Bronchial epithelial cell (primary cell): ENCODE measurements around the gene FGF7. TPM values are rescaled to one million over a fixed set of nuclear protein-coding genes. Genes with fewer than 3 reads are reported as not detected.

ENCODE experiments used
- DNase-seq: peaks from one replicate; pipeline ENCODE4 v3.0.0-alpha.2; 2010; ENCODE audit warnings: low read depth
- FAIRE-seq: peaks from 2 replicates; lab custom pipeline; 2011; peaks lifted over from hg19 to GRCh38; lab: Jason Lieb, UNC
- H3K27me3 ChIP-seq: 2 replicates; pipeline ENCODE4 v1.5.1; 2011; ENCODE audit warnings: low read length; ENCODE audit not compliant: control insufficient read depth, insufficient read depth
- H3K36me3 ChIP-seq: 2 replicates; pipeline ENCODE4 v1.5.1; 2011; ENCODE audit warnings: low read length; ENCODE audit not compliant: control insufficient read depth, insufficient read depth
- H3K4me3 ChIP-seq: 2 replicates; pipeline ENCODE4 v1.5.1; 2011; ENCODE audit warnings: mild to moderate bottlenecking, low read depth, low read length, control low read depth
- CTCF ChIP-seq: IDR thresholded peaks from 2 replicates; pipeline ENCODE4 v1.5.1; 2011; ENCODE audit warnings: mild to moderate bottlenecking, moderate library complexity, low read length, control low read depth, inconsistent platforms; ENCODE audit not compliant: insufficient read depth, severe bottlenecking
- total RNA-seq: library from RNA; depleted of rRNA; stranded (reverse); fragments of >200 nt; gene quantifications from 2 replicates; pipeline ENCODE4 v1.2.1, GENCODE V29; 2014

The FGF7 gene
- total RNA-seq, 1 donor from 2014 or later: 4.7 TPM

- DNase-seq (no peak), FAIRE-seq (no peak)
- H3K36me3 ChIP-seq: no peaks in the 10 kb centered on the region
Measured at GRCh38 chr15:49460411-49460941, 37.4 kb downstream of the FGF7 start.

GRCh38 chr15:49462232-49462844, 39.3 kb downstream of the FGF7 start:
- no peak overlapping the region for H3K4me3 ChIP-seq

More at GRCh38 chr15:49460411-49460941, 37.4 kb downstream of the FGF7 start:
- Histone ChIP-seq H3K4me3 (no peak overlapping the region), H3K27me3 (no peaks in the 10 kb centered on the region)
- no peak for TF ChIP-seq CTCF

GRCh38 chr15:49464522-49464921, 41.5 kb downstream of the FGF7 start:
- Histone ChIP-seq H3K27me3 (no peaks in the 10 kb centered on the region), H3K4me3 (no peak overlapping the region), H3K36me3 (no peaks in the 10 kb centered on the region)
- FAIRE-seq (no peak), DNase-seq (no peak)
- TF ChIP-seq CTCF: no peak

More at GRCh38 chr15:49462232-49462844, 39.3 kb downstream of the FGF7 start:
- H3K36me3 ChIP-seq: no peaks in the 10 kb centered on the region
- FAIRE-seq (no peak), DNase-seq (no peak)
- TF ChIP-seq CTCF: no peak
- H3K27me3 ChIP-seq: no peaks in the 10 kb centered on the region

- no peaks in the 10 kb centered on the region for H3K36me3 ChIP-seq
- no peaks in the 10 kb centered on the region for H3K27me3 ChIP-seq
- no peak for FAIRE-seq
- TF ChIP-seq CTCF: no peak
- no peak for DNase-seq
- H3K4me3 ChIP-seq: no peak overlapping the region
Measured at GRCh38 chr15:49466119-49466518, 43.1 kb downstream of the FGF7 start.

- no peak for TF ChIP-seq CTCF
- Histone ChIP-seq H3K4me3 (no peak overlapping the region), H3K27me3 (no peaks in the 10 kb centered on the region), H3K36me3 (no peaks in the 10 kb centered on the region)
- DNase-seq (no peak), FAIRE-seq (no peak)
Measured at GRCh38 chr15:49467746-49468480, 44.9 kb downstream of the FGF7 start.
